Prostate gland (tissue), 2 donors: Measurements from ENCODE around the gene TSC22D2. TPM values are rescaled to one million over a fixed set of nuclear protein-coding genes. Genes with fewer than 3 reads are reported as not detected.
A peak's percentile ranks its signal among the peaks of the same experiment; 100 is the strongest.

Source experiments
- DNase-seq: peaks from one replicate; pipeline ENCODE4 v3.0.0-alpha.2; 2019; ENCODE audit warnings: low spot score
- H3K27ac ChIP-seq, 2 donors: fragments of 200-600 bp; sonication (generic); 2 replicates each; pipeline ENCODE4 v1.5.1; 2017 to 2019
- H3K27me3 ChIP-seq: fragments of 200-600 bp; sonication (generic); replicated peaks from 2 replicates; pipeline ENCODE4 v1.5.1; 2019; ENCODE audit not compliant: insufficient read depth
- H3K36me3 ChIP-seq, 2 donors: fragments of 200-600 bp; sonication (generic); 1 replicate in 1 of 2; 2 replicates in 1 of 2; pipeline versions ENCODE4 v1.5.1 to v1.8.1; 2017 to 2019
- H3K4me1 ChIP-seq: fragments of 200-600 bp; sonication (generic); replicated peaks from 2 replicates; pipeline ENCODE4 v1.5.1; 2019
- H3K4me3 ChIP-seq, 2 donors: fragments of 200-600 bp; sonication (generic); 2 replicates each; pipeline ENCODE4 v1.5.1; 2017 to 2019
- H3K9me3 ChIP-seq: fragments of 200-600 bp; sonication (generic); 2 replicates; pipeline ENCODE4 v1.5.1; 2017
- CTCF ChIP-seq, 4 experiments: fragments of 200-600 bp in 2 of 4; fragments of 450-650 bp in 2 of 4; sonication (generic) in 2 of 4; IDR thresholded peaks; 1 replicate in 3 of 4; 2 replicates in 1 of 4; pipeline ENCODE4 v1.5.1; 2016 to 2019; ENCODE audit warnings: antibody characterized with exemption in 4 of 4, mild to moderate bottlenecking in 2 of 4, moderate library complexity in 2 of 4
- POLR2A ChIP-seq: fragments of 450-650 bp; IDR thresholded peaks from one replicate; pipeline ENCODE4 v1.6.1; 2016; ENCODE audit warnings: antibody characterized with exemption, mild to moderate bottlenecking
- POLR2AphosphoS5 ChIP-seq: sonication (generic); formaldehyde crosslinking; IDR thresholded peaks from one replicate; pipeline ENCODE4 v1.6.1; 2017; ENCODE audit warnings: antibody characterized with exemption
- WGBS: methylation state at CpG from one replicate; pipeline ENCODE4 v1.1.5; 2018; 5-methylcytosine and 5-hydroxymethylcytosine counted together
- intact Hi-C: fragments of 100-400 bp; cut with DNase I; formaldehyde crosslinking; loops from one replicate; pipeline ENCODE4 v1.14.2; 2022
- total RNA-seq, 2 donors: library from RNA; depleted of rRNA; stranded (reverse); fragments of >200 nt; gene quantifications; one replicate each; pipeline ENCODE4 v1.1.0, GENCODE V29; 2016

TSC22D2 gene
- total RNA-seq, 2 donors from 2014 or later = 9.6 to 29.2 TPM

GRCh38 chr3:150371741-150372254 is 36.3 kb upstream of the TSC22D2 start:
- H3K27ac ChIP-seq = peak overlapping the region; percentile 41 to 53
- H3K9me3 ChIP-seq = no peaks in the 10 kb centered on the region
- WGBS = 7% methylated on average over 6 of the region's 6 CpGs
- no peak overlapping the region for H3K4me3 ChIP-seq
- no peaks in the 10 kb centered on the region for H3K27me3 ChIP-seq
- TF ChIP-seq POLR2A (no peak), CTCF (IDR thresholded peaks at IDR 0.05) (no peak), POLR2AphosphoS5 (peak; percentile 83)
- peak; percentile 43 for DNase-seq
- H3K4me1 ChIP-seq = no peaks in the 10 kb centered on the region
- H3K36me3 ChIP-seq = no peaks in the 10 kb centered on the region
- intact Hi-C loops = loop anchor here (2.0 to 10.0 kb wide), 2 partner anchors 39 to 147 kb away; no protein-coding TSS in a partner anchor

- no peak for DNase-seq
These were observed 35.8 kb upstream of the TSC22D2 start for GRCh38 chr3:150372320-150372719.

GRCh38 chr3:150372722-150373121 is 35.4 kb upstream of the TSC22D2 start:
- no peaks in the 10 kb centered on the region for H3K36me3 ChIP-seq
- no peak overlapping the region for H3K4me3 ChIP-seq
- TF ChIP-seq CTCF (IDR thresholded peaks at IDR 0.05) (no peak), POLR2A (no peak), POLR2AphosphoS5 (no peak)
- H3K9me3 ChIP-seq = no peaks in the 10 kb centered on the region
- H3K4me1 ChIP-seq = no peaks in the 10 kb centered on the region
- no peak for DNase-seq
- 38% methylated on average over 1 of the region's 1 CpG for WGBS
- intact Hi-C loops = loop anchor here (10.0 kb wide), 1 partner anchor 148 kb away; no protein-coding TSS in a partner anchor
- no peaks in the 10 kb centered on the region for H3K27me3 ChIP-seq
- H3K27ac ChIP-seq = no peak overlapping the region

More at GRCh38 chr3:150372320-150372719, 35.8 kb upstream of the TSC22D2 start:
- H3K4me1 ChIP-seq = no peaks in the 10 kb centered on the region
- H3K4me3 ChIP-seq = no peak overlapping the region
- H3K27ac ChIP-seq = peak overlapping the region in 1 of 2 donors; percentile 53
- 85% methylated on average over 2 of the region's 2 CpGs for WGBS
- H3K9me3 ChIP-seq = no peaks in the 10 kb centered on the region
- TF ChIP-seq CTCF (IDR thresholded peaks at IDR 0.05) = no peak
- no peak for TF ChIP-seq POLR2AphosphoS5
- no peak for TF ChIP-seq POLR2A
- intact Hi-C loops = loop anchor here (10.0 kb wide), 1 partner anchor 148 kb away; no protein-coding TSS in a partner anchor
- no peaks in the 10 kb centered on the region for H3K36me3 ChIP-seq
- H3K27me3 ChIP-seq = no peaks in the 10 kb centered on the region

- no peaks in the 10 kb centered on the region for H3K27me3 ChIP-seq
- H3K4me3 ChIP-seq = no peak overlapping the region
- H3K27ac ChIP-seq = no peak overlapping the region
- DNase-seq = no peak
- 86% methylated on average over 4 of the region's 4 CpGs for WGBS
- H3K9me3 ChIP-seq = no peaks in the 10 kb centered on the region
- intact Hi-C loops = loop anchor here (10.0 kb wide), 1 partner anchor 149 kb away; no protein-coding TSS in a partner anchor
- H3K36me3 ChIP-seq = no peaks in the 10 kb centered on the region
- no peaks in the 10 kb centered on the region for H3K4me1 ChIP-seq
- TF ChIP-seq POLR2A = no peak
- TF ChIP-seq POLR2AphosphoS5 = no peak
- TF ChIP-seq CTCF (IDR thresholded peaks at IDR 0.05) = no peak
These were observed 34.7 kb upstream of the TSC22D2 start for GRCh38 chr3:150373234-150373875.

GRCh38 chr3:150374975-150375374 is 33.1 kb upstream of the TSC22D2 start:
- Histone ChIP-seq H3K27ac (no peak overlapping the region), H3K4me3 (no peak overlapping the region), H3K36me3 (no peaks in the 10 kb centered on the region), H3K9me3 (no peaks in the 10 kb centered on the region), H3K27me3 (no peaks in the 10 kb centered on the region), H3K4me1 (no peaks in the 10 kb centered on the region)
- no peak for TF ChIP-seq POLR2A
- TF ChIP-seq CTCF (IDR thresholded peaks at IDR 0.05) = no peak
- no peak for TF ChIP-seq POLR2AphosphoS5
- no peak for DNase-seq
- intact Hi-C loops = loop anchor here (10.0 kb wide), 1 partner anchor 150 kb away; no protein-coding TSS in a partner anchor
